Measurements from ENCODE around the gene LCAT. TPM values are rescaled to one million over a fixed set of nuclear protein-coding genes. Genes with fewer than 3 reads are reported as not detected.
A peak's percentile ranks its signal among the peaks of the same experiment; 100 is the strongest.

Gene LCAT
- total RNA-seq, 1 donor from 2014 or later = 17.0 TPM

- TF ChIP-seq CTCF (IDR thresholded peaks at IDR 0.05; ENCODE audit: unreplicated experiment) = no peak
- DNase-seq (ENCODE audit: low spot score) = no peak
- Mint-ChIP-seq H3K9me3 (ENCODE audit: unreplicated experiment) (no peaks in the 10 kb centered on the region), H3K27me3 (ENCODE audit: unreplicated experiment) (peaks cover 20% of the 10 kb centered on the region), H3K4me3 (ENCODE audit: unreplicated experiment) (no peak overlapping the region), H3K27ac (ENCODE audit: unreplicated experiment) (no peak overlapping the region), H3K36me3 (ENCODE audit: low read depth, unreplicated experiment) (peaks cover 37% of the 10 kb centered on the region), H3K4me1 (ENCODE audit: unreplicated experiment) (peaks cover 20% of the 10 kb centered on the region)
Observed at GRCh38 chr16:67962135-67962534, 18.2 kb upstream of the LCAT start.

GRCh38 chr16:67961551-67961957 lies 17.6 kb upstream of the LCAT start:
- DNase-seq (ENCODE audit: low spot score) = no peak
- TF ChIP-seq CTCF (IDR thresholded peaks at IDR 0.05; ENCODE audit: unreplicated experiment) = no peak
- Mint-ChIP-seq H3K27ac (ENCODE audit: unreplicated experiment) (no peak overlapping the region), H3K4me3 (ENCODE audit: unreplicated experiment) (no peak overlapping the region), H3K9me3 (ENCODE audit: unreplicated experiment) (no peaks in the 10 kb centered on the region), H3K36me3 (ENCODE audit: low read depth, unreplicated experiment) (peaks cover 37% of the 10 kb centered on the region), H3K4me1 (ENCODE audit: unreplicated experiment) (peaks cover 14% of the 10 kb centered on the region), H3K27me3 (ENCODE audit: unreplicated experiment) (peaks cover 18% of the 10 kb centered on the region)

- no peak for TF ChIP-seq CTCF (IDR thresholded peaks at IDR 0.05; ENCODE audit: unreplicated experiment)
- no peak for DNase-seq (ENCODE audit: low spot score)
- Mint-ChIP-seq H3K4me3 (ENCODE audit: unreplicated experiment) (peak overlapping the region; percentile 33), H3K4me1 (ENCODE audit: unreplicated experiment) (peaks cover 11% of the 10 kb centered on the region), H3K36me3 (ENCODE audit: low read depth, unreplicated experiment) (peaks cover 29% of the 10 kb centered on the region), H3K9me3 (ENCODE audit: unreplicated experiment) (no peaks in the 10 kb centered on the region), H3K27ac (ENCODE audit: unreplicated experiment) (no peak overlapping the region), H3K27me3 (ENCODE audit: unreplicated experiment) (peaks cover 14% of the 10 kb centered on the region)
Observed at GRCh38 chr16:67959536-67960329, 15.8 kb upstream of the LCAT start.

- Mint-ChIP-seq H3K27ac (ENCODE audit: unreplicated experiment) (no peak overlapping the region), H3K9me3 (ENCODE audit: unreplicated experiment) (no peaks in the 10 kb centered on the region), H3K4me3 (ENCODE audit: unreplicated experiment) (no peak overlapping the region), H3K36me3 (ENCODE audit: low read depth, unreplicated experiment) (peaks cover 31% of the 10 kb centered on the region), H3K27me3 (ENCODE audit: unreplicated experiment) (peaks cover 9% of the 10 kb centered on the region), H3K4me1 (ENCODE audit: unreplicated experiment) (peaks cover 2% of the 10 kb centered on the region)
- TF ChIP-seq CTCF (IDR thresholded peaks at IDR 0.05; ENCODE audit: unreplicated experiment) = no peak
- DNase-seq (ENCODE audit: low spot score) = no peak
Observed at GRCh38 chr16:67957622-67958021, 13.7 kb upstream of the LCAT start.

GRCh38 chr16:67954421-67955196 lies 10.7 kb upstream of the LCAT start:
- Mint-ChIP-seq H3K27me3 (ENCODE audit: unreplicated experiment) (peaks cover 8% of the 10 kb centered on the region), H3K9me3 (ENCODE audit: unreplicated experiment) (no peaks in the 10 kb centered on the region), H3K4me1 (ENCODE audit: unreplicated experiment) (no peaks in the 10 kb centered on the region), H3K4me3 (ENCODE audit: unreplicated experiment) (no peak overlapping the region), H3K36me3 (ENCODE audit: low read depth, unreplicated experiment) (peaks cover 23% of the 10 kb centered on the region), H3K27ac (ENCODE audit: unreplicated experiment) (no peak overlapping the region)
- TF ChIP-seq CTCF (IDR thresholded peaks at IDR 0.05; ENCODE audit: unreplicated experiment) = no peak
- DNase-seq (ENCODE audit: low spot score) = no peak

Measured in endothelial cell (in vitro differentiated cells).